IPS-11a (cell line): ENCODE data around the gene MDC1.
A peak's percentile ranks its signal among the peaks of the same experiment; 100 is the strongest.
"Not testable (repeated sequence)": the region's sequence is repeated elsewhere in the genome, so short reads cannot be mapped to it uniquely, and the experiment has no call there.

ENCODE experiments used
- H3K4me3 ChIP-seq: one replicate; pipeline ENCODE4 v1.5.1; 2013; ENCODE audit warnings: low read depth, low read length, control low read depth

Gene MDC1

GRCh38 chr6:30724906-30725667 is 8.0 kb upstream of the MDC1 start:
- no peak overlapping the region for H3K4me3 ChIP-seq

- H3K4me3 ChIP-seq, result not testable (repeated sequence)
These were observed 7.0 kb upstream of the MDC1 start for GRCh38 chr6:30723843-30724741.

- H3K4me3 ChIP-seq, result not testable (repeated sequence)
These were observed 6.2 kb upstream of the MDC1 start for GRCh38 chr6:30723159-30723842.

DNA sequence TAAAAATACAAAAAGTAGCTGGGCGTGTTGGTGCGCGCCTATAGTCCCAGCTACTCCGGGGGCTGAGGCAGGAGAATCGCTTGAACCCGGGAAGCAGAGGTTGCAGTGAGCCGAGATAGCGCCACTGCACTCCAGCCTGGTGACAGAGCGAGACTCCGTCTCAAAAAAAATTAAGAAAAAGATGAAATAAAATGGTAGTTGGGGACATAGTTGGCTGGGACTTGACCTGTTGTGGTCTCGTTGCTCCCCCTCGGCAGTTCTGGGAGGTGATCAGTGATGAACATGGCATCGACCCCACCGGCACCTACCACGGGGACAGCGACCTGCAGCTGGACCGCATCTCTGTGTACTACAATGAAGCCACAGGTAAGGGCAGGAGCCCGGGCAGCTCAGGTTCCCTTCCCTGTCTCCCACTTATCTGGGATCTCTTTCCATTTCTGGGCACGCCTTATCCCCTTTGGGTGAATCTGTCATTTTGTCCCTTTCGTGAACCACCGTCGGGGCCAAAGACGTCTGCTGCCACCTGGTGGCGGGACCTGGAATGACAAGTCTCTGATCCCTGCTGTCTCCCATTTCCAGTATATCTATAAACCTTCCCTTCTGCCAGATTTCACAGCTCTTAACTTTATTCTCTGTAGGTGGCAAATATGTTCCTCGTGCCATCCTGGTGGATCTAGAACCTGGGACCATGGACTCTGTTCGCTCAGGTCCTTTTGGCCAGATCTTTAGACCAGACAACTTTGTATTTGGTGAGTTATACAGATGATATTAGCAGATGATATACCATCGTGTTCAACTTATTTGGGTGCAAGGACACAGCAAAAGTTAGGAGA is 5.4 kb upstream of the MDC1 start:
- H3K4me3 ChIP-seq, result peak overlapping the region; percentile 97

DNA sequence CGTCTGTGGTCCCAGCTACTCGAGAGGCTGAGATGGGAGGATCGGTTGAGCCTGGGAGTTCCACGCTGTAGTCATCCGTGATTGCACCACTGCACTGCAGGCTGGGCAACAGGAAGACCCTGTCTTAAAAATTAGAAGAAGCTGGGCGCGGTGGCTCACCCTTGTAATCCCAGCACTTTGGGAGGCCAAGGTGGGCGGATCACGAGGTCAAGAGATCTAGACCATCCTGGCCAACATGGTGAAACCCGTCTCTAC is 4.9 kb upstream of the MDC1 start:
- peak overlapping the region; percentile 97 for H3K4me3 ChIP-seq

- H3K4me3 ChIP-seq, result peak overlapping the region; percentile 97
These were observed 4.3 kb upstream of the MDC1 start for GRCh38 chr6:30721198-30722024.

DNA sequence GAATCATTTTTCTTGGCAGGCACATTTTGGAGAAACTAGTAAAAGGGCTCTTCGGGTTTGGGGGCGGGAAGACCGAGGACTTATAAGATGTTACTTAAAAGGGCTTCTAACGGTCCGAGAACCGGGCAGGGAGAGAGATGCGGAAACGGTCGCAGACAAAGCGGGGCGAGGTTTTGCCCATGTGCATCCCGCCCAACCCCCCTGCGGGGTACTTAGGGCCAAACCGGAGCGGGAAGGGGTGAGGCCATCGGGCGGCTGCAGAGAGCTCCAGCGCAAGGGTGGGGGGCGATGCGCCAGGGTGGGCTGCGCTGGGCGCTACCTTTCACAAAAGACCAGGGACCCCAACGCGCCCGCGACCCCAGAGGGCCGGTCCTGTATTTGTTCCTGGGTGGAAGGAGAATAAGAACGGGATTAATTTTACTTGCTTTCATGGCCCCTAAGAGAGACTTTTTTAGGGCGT is 3.7 kb upstream of the MDC1 start:
- H3K4me3 ChIP-seq, result peak overlapping the region; percentile 97

DNA sequence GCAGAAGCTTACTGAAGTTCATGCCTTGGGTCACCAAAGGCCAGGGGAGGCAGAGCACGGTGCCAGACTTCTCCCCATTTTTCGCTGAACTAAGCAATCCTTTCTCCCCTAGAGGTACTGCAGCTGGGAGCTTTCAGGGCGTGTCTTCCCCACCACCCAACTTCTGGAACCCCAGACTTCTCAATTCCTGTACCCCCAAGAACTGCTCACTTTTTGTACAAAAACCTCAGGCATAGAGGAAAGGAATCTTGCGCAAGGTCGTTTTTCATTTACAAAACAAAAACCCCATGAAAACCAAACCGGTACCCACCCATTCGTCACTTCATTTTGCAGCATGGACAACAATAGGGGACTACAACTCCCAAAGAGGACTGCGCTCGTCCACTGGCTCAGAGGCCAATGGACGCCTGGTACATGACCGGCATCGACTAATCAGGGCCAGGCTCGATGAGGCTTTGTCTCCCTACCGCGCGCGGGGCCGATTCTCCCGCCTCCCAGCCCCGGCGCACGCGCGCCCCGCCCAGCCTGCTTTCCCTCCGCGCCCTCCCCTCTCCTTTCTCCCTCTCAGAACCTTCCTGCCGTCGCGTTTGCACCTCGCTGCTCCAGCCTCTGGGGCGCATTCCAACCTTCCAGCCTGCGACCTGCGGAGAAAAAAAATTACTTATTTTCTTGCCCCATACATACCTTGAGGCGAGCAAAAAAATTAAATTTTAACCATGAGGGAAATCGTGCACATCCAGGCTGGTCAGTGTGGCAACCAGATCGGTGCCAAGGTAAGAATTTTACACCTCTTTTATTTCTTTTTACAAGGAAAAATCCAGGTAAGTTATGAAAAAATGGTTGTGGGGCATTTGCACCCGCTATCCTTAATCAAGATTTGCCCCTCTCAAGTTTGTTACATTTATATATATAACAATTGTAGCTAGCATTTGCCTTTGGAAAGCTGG is 3.0 kb upstream of the MDC1 start, which contains the start of gene TUBB:
TSS of gene TUBB (plus strand) at position 562 of the 947 bp plus-strand sequence. CDS start at position 717, 155 bp downstream.
- H3K4me3 ChIP-seq, result peak within 1 kb of the TSS; percentile 97

- H3K4me3 ChIP-seq, result peak overlapping the region; percentile 57
These were observed 2.3 kb upstream of the MDC1 start for GRCh38 chr6:30719356-30719755.

GRCh38 chr6:30717845-30718720 is 1.0 kb upstream of the MDC1 start:
- peak overlapping the region; percentile 47 for H3K4me3 ChIP-seq

DNA sequence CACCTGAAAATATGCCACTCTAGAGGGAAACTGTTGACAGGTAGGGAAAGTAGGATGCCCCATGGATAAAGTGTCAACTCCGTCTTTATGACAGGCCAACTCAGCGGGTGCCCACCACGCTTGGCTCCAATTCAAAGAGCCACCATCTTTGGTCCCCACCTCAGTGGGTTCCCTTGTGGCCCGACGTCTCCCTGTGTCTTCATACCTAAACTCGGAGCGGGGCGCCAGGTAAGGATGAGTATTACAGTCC is 277 bp downstream of the MDC1 start:
- H3K4me3 ChIP-seq, result peak overlapping the region; percentile 73

- H3K4me3 ChIP-seq, result no peak overlapping the region
These were observed 2.8 kb downstream of the MDC1 start for GRCh38 chr6:30714263-30714662.

GRCh38 chr6:30712441-30712945 is 4.6 kb downstream of the MDC1 start:
- H3K4me3 ChIP-seq, result no peak overlapping the region

GRCh38 chr6:30711758-30712380 is 5.2 kb downstream of the MDC1 start:
- no peak overlapping the region for H3K4me3 ChIP-seq

- no peak overlapping the region for H3K4me3 ChIP-seq
These were observed 7.8 kb downstream of the MDC1 start for GRCh38 chr6:30709101-30709868.

DNA sequence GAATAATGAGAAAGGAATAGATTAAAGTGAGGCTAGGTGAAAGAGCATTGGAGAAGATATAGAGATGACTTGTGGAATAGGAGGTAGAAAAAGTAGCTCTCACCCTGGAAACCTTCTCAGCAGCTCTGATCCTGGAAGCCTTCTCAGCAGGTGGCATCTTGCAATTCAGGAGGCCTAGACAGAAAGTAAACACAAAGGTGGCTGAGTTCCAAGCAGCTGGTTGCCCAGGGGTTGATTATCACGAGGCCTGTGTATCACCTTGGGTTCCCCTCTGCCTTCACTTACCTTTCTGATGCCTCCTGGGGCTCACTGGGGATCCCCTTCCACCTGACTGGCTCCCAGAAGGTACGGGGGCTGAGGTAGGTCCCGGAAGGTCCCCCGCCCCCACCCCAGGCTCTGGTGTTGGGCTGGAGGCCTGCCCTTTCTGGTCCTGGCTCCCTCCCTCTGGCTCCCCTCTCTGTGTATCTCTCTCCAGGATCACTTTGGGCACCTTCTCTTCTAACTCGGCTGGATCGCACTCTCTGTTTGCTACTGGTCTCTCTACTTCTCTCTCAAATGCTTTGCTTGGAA is 9.7 kb downstream of the MDC1 start:
- no peak overlapping the region for H3K4me3 ChIP-seq
